ENCODE results near the gene ABCA4. TPM values are rescaled to one million over a fixed set of nuclear protein-coding genes. Genes with fewer than 3 reads are reported as not detected.
A peak's percentile ranks its signal among the peaks of the same experiment; 100 is the strongest.

Gene ABCA4
- total and polyA plus RNA-seq, 8 donors = 0.08 to 1.2 (median 0.37) TPM; not detected in 5

- peaks cover 39 to 74% (median 60%) of the 10 kb centered on the region in 4 donors for H3K4me1 ChIP-seq
Observed at GRCh38 chr1:94068096-94068998, 52.6 kb downstream of the ABCA4 start.

DNA sequence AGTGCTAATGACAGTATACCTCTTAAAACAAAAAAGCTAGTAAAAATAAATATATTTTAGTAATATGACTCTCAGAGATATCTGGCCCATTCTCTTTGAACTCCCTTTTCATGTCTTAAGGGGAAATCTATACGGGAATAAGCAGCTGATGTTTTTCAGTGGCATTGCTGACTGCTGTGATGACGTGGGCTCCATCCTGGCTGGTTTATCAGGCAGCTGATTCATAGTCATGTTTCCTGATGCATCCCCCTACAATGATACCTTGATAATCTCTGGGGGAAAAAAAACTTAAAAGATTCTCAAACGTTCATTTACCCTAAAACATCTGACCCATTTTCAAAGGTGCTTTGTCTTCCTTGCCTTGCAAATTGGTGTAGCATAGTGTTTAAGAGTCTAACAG lies 53.8 kb downstream of the ABCA4 start:
- Histone ChIP-seq H3K27me3 (no peaks in the 10 kb centered on the region), H3K9me3 (no peaks in the 10 kb centered on the region), H3K4me1 (peaks cover 30 to 71% (median 59%) of the 10 kb centered on the region in 4 donors), H3K4me3 (no peak overlapping the region), H3K36me3 (no peaks in the 10 kb centered on the region), H3K27ac (peak overlapping the region in 1 of 5 donors; percentile 85)
- TF ChIP-seq CTCF (IDR thresholded peaks at IDR 0.05) (no peak), EP300 (IDR thresholded peaks at IDR 0.05) (no peak), POLR2A (IDR thresholded peaks at IDR 0.05) (no peak), POLR2AphosphoS5 (IDR thresholded peaks at IDR 0.05) (no peak)
- DNase-seq = no peak
- intact Hi-C loops (cut with DNase I; ENCODE audit: low total_unique reads) = no loop called here
- WGBS, 5 donors = 77 to 85% (median 84%) methylated on average over 3 of the region's 3 CpGs

More at GRCh38 chr1:94068096-94068998, 52.6 kb downstream of the ABCA4 start:
- Histone ChIP-seq H3K4me3 (no peak overlapping the region), H3K27ac (peak overlapping the region; percentile 81 to 92 (median 85)), H3K27me3 (no peaks in the 10 kb centered on the region), H3K36me3 (no peaks in the 10 kb centered on the region), H3K9me3 (no peaks in the 10 kb centered on the region)
- TF ChIP-seq CTCF (IDR thresholded peaks at IDR 0.05) = no peak
- no peak for TF ChIP-seq EP300 (IDR thresholded peaks at IDR 0.05)
- TF ChIP-seq POLR2AphosphoS5 (IDR thresholded peaks at IDR 0.05) = peak in 1 of 3 donors; percentile 23
- TF ChIP-seq POLR2A (IDR thresholded peaks at IDR 0.05) = no peak
- 60 to 72% (median 63%) methylated on average over 5 to 6 of the region's 6 CpGs for WGBS, 5 donors
- intact Hi-C loops (cut with DNase I; ENCODE audit: low total_unique reads) = no loop called here
- peak in 1 of 2 donors; percentile 61 for DNase-seq

DNA sequence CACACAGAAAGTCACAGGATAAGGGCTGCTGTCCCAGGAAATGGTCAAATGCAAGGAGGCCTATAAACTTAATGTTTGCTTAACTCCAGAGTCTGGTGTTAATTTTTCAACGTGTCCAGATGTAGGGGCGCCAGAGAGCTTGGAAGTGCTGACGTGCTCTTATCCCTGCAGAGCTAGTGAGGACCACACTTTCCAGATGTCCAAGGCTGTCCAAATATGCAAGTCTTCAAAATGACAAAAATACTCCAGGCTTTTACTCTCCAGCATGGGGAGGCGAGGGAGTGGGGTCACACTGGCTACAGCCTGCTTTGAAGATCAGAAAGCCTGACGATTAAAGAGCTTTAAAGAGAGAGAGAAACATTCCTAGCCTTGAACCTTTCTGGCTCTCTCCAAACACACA lies 57.6 kb downstream of the ABCA4 start:
- TF ChIP-seq EP300 (IDR thresholded peaks at IDR 0.05) = no peak
- no peak for TF ChIP-seq POLR2A (IDR thresholded peaks at IDR 0.05)
- no peak for TF ChIP-seq POLR2AphosphoS5 (IDR thresholded peaks at IDR 0.05)
- TF ChIP-seq CTCF (IDR thresholded peaks at IDR 0.05) = peak in 3 of 7 experiments; percentile 21 to 39 (median 38)
- 17 to 34% (median 25%) methylated on average over 5 of the region's 5 CpGs for WGBS, 5 donors
- Histone ChIP-seq H3K9me3 (no peaks in the 10 kb centered on the region), H3K27ac (peak overlapping the region in 3 of 5 donors; percentile 24 to 62 (median 50)), H3K4me1 (peaks cover 9 to 45% (median 34%) of the 10 kb centered on the region in 4 donors), H3K36me3 (no peaks in the 10 kb centered on the region), H3K4me3 (no peak overlapping the region), H3K27me3 (peaks cover 0 to under 1% (median 0%) of the 10 kb centered on the region in 3 donors)
- peak; percentile 48 to 88 for DNase-seq
- intact Hi-C loops (cut with DNase I; ENCODE audit: low total_unique reads) = loop anchor here (5.0 kb wide), 1 partner anchor 269 kb away; no protein-coding TSS in a partner anchor

DNA sequence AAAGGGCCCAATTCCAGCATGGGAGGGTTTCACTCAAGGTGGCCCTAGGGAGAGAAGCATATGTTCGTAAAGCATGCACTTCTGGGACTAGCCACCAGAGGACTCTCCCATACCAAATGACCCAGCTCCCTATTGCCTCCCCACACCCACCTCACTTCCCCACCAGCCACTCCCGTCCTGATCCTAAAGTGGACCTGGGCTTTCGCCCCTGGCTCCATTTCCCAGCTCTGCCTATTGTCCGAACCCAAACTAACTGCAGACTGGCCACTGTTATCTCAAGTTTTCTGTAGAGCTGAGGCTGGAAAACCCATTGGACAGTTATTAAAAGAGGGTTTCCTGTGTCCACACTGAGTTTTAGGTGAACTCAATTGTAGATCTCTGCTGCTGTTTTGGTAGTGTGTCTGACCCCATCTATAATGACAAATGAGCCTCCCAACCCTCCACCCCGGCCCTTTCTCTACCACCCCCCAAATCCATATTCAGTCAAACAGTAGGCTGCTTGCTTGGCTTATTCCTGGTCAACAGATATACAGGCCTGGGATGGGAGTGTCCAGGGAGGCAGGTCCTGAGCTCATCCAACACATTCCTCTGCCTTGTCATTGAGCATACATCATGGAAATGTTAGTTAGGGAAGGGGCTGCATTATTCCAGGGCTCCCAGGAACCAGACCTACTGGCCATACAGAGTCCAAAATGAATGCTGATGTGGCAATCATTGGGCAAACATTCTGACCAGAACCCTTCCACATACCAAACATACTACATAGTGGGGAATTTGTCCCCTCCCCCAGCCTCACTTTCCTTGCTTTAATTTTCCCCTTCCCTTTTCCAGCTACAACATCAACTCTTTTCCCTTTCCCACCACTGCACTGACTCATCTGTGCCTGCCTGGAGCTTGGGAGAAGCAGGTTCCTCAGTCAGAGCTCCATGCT lies 59.2 kb downstream of the ABCA4 start:
- H3K36me3 ChIP-seq = no peaks in the 10 kb centered on the region
- intact Hi-C loops (cut with DNase I; ENCODE audit: low total_unique reads) = loop anchor here (5.0 kb wide), 1 partner anchor 271 kb away; no protein-coding TSS in a partner anchor
- TF ChIP-seq EP300 (IDR thresholded peaks at IDR 0.05) = no peak
- peak in 5 of 7 experiments; percentile 86 to 97 (median 90) for TF ChIP-seq CTCF (IDR thresholded peaks at IDR 0.05)
- TF ChIP-seq POLR2A (IDR thresholded peaks at IDR 0.05) = no peak
- TF ChIP-seq POLR2AphosphoS5 (IDR thresholded peaks at IDR 0.05) = no peak
- 14 to 22% (median 18%) methylated on average over 5 of the region's 5 CpGs for WGBS, 5 donors
- peaks cover 0 to 4% (median 0%) of the 10 kb centered on the region in 3 donors for H3K27me3 ChIP-seq
- DNase-seq = peak; percentile 76 to 88
- no peak overlapping the region for H3K4me3 ChIP-seq
- H3K4me1 ChIP-seq = peaks cover 0 to 36% (median 26%) of the 10 kb centered on the region in 4 donors
- H3K9me3 ChIP-seq = no peaks in the 10 kb centered on the region
- peak overlapping the region in 3 of 5 donors; percentile 27 to 50 (median 29) for H3K27ac ChIP-seq

All from stomach (tissue), 9 donors.